DOHH2 (cell line): ENCODE results near the gene FGGY.

Experiments used
- H3F3A ChIP-seq: fragments of 200-600 bp; sonication (generic), shearing (Covaris generic); 2 replicates; pipeline ENCODE4 v1.6.0; 2016; ENCODE audit warnings: antibody characterized with exemption, mild to moderate bottlenecking; ENCODE audit not compliant: control insufficient read depth, insufficient read depth
- H3K27ac ChIP-seq: fragments of 200-600 bp; sonication (generic); 2 replicates; pipeline ENCODE4 v1.5.1; 2014; ENCODE audit warnings: low read depth, mild to moderate bottlenecking, low read length, moderate library complexity
- H3K27me3 ChIP-seq: fragments of 200-600 bp; sonication (generic); 2 replicates; pipeline ENCODE4 v1.6.1; 2014; ENCODE audit warnings: mild to moderate bottlenecking, low read length, mixed read lengths; ENCODE audit not compliant: control insufficient read depth
- H3K36me3 ChIP-seq: fragments of 200-600 bp; sonication (generic); 2 replicates; pipeline ENCODE4 v1.6.1; 2014; ENCODE audit warnings: mild to moderate bottlenecking, low read length, moderate library complexity, mixed read lengths; ENCODE audit not compliant: control insufficient read depth
- H3K4me1 ChIP-seq: fragments of 200-600 bp; sonication (generic); 2 replicates; pipeline ENCODE4 v1.6.1; 2014; ENCODE audit warnings: mild to moderate bottlenecking, low read length, mixed read lengths; ENCODE audit not compliant: control insufficient read depth
- H3K4me2 ChIP-seq: fragments of 200-600 bp; sonication (generic); 2 replicates; pipeline ENCODE4 v1.6.0; 2014; ENCODE audit warnings: mild to moderate bottlenecking, low read length, moderate library complexity
- H3K4me3 ChIP-seq: fragments of 200-600 bp; sonication (generic); 2 replicates; pipeline ENCODE4 v1.5.1; 2014; ENCODE audit warnings: mild to moderate bottlenecking, low read length, mixed read lengths
- H3K79me2 ChIP-seq: fragments of 200-600 bp; sonication (generic); 2 replicates; pipeline ENCODE4 v1.6.1; 2014; ENCODE audit warnings: mild to moderate bottlenecking, low read length, mixed read lengths; ENCODE audit not compliant: control insufficient read depth
- H3K9me2 ChIP-seq: fragments of 200-600 bp; sonication (generic); replicated peaks from 2 replicates; pipeline ENCODE4 v1.6.1; 2014; ENCODE audit warnings: mild to moderate bottlenecking, low read length, mixed read lengths; ENCODE audit not compliant: control insufficient read depth
- H3K9me3 ChIP-seq: fragments of 200-600 bp; sonication (generic); 2 replicates; pipeline ENCODE4 v1.6.1; 2014; ENCODE audit warnings: antibody characterized with exemption, low read length, mixed read lengths; ENCODE audit not compliant: control insufficient read depth, insufficient read depth
- H4K20me1 ChIP-seq: fragments of 200-600 bp; sonication (generic); 2 replicates; pipeline ENCODE4 v1.6.0; 2014; ENCODE audit warnings: low read depth, mild to moderate bottlenecking, antibody characterized with exemption, low read length, moderate library complexity; ENCODE audit not compliant: control insufficient read depth, insufficient read depth
- CTCF ChIP-seq: fragments of 200-600 bp; sonication (generic); IDR thresholded peaks from one replicate; pipeline ENCODE4 v1.5.1; 2014; ENCODE audit warnings: antibody characterized with exemption, mild to moderate bottlenecking, low read depth, low read length; ENCODE audit not compliant: poor library complexity, severe bottlenecking
- EZH2phosphoT487 ChIP-seq: fragments of 200-600 bp; sonication (generic); IDR thresholded peaks from 2 replicates; pipeline ENCODE4 v1.6.1; 2017; ENCODE audit warnings: borderline replicate concordance, mild to moderate bottlenecking, antibody characterized with exemption, low read length, moderate library complexity, mixed read lengths

The FGGY gene

GRCh38 chr1:59258412-59259032 is 38.4 kb upstream of the FGGY start:
- Histone ChIP-seq H3K9me3 (no peaks in the 10 kb centered on the region), H3K79me2 (no peaks in the 10 kb centered on the region), H3K27me3 (no peaks in the 10 kb centered on the region), H3K9me2 (no peaks in the 10 kb centered on the region), H3F3A (no peaks in the 10 kb centered on the region), H4K20me1 (no peaks in the 10 kb centered on the region), H3K4me1 (no peaks in the 10 kb centered on the region), H3K4me3 (no peak overlapping the region), H3K36me3 (no peaks in the 10 kb centered on the region), H3K27ac (no peak overlapping the region), H3K4me2 (no peak overlapping the region)
- no peak for TF ChIP-seq CTCF
- TF ChIP-seq EZH2phosphoT487, result no peak

- no peaks in the 10 kb centered on the region for H3K9me2 ChIP-seq
- no peak for TF ChIP-seq EZH2phosphoT487
- no peak for TF ChIP-seq CTCF
- peaks cover 3% of the 10 kb centered on the region for H3F3A ChIP-seq
- H3K79me2 ChIP-seq, result no peaks in the 10 kb centered on the region
- no peak overlapping the region for H3K4me2 ChIP-seq
- H3K27me3 ChIP-seq, result no peaks in the 10 kb centered on the region
- H4K20me1 ChIP-seq, result no peaks in the 10 kb centered on the region
- H3K4me3 ChIP-seq, result no peak overlapping the region
- H3K27ac ChIP-seq, result no peak overlapping the region
- no peaks in the 10 kb centered on the region for H3K9me3 ChIP-seq
- peaks cover 14% of the 10 kb centered on the region for H3K4me1 ChIP-seq
- H3K36me3 ChIP-seq, result no peaks in the 10 kb centered on the region
Observed at GRCh38 chr1:59261537-59261936, 35.4 kb upstream of the FGGY start.

- Histone ChIP-seq H3K9me2 (no peaks in the 10 kb centered on the region), H3K4me2 (no peak overlapping the region), H3F3A (peaks cover 7% of the 10 kb centered on the region), H3K79me2 (no peaks in the 10 kb centered on the region), H4K20me1 (no peaks in the 10 kb centered on the region), H3K27me3 (no peaks in the 10 kb centered on the region), H3K9me3 (no peaks in the 10 kb centered on the region), H3K4me1 (peaks cover 25% of the 10 kb centered on the region), H3K27ac (no peak overlapping the region), H3K36me3 (no peaks in the 10 kb centered on the region), H3K4me3 (no peak overlapping the region)
- TF ChIP-seq CTCF, result no peak
- TF ChIP-seq EZH2phosphoT487, result no peak
Observed at GRCh38 chr1:59262631-59263030, 34.3 kb upstream of the FGGY start.
